A375 (cell line): ENCODE data around the gene COL25A1. TPM values are rescaled to one million over a fixed set of nuclear protein-coding genes. Genes with fewer than 3 reads are reported as not detected.

Experiments
- total RNA-seq: library from RNA; depleted of rRNA; stranded (reverse); fragments of >200 nt; shearing (Covaris generic); gene quantifications from 2 replicates; pipeline ENCODE4 v1.2.3, GENCODE V29; 2014; rRNA removed

COL25A1 gene
- total RNA-seq, result not detected in 2 replicates

GRCh38 chr4:109302361-109303139 lies at the start of gene COL25A1:
COL25A1 (minus strand) TSS chr4:109302658.

GRCh38 chr4:108762559-108763225 lies 539.8 kb downstream of the COL25A1 start, which contains the start of gene ETNPPL:
ETNPPL (minus strand) TSS chr4:108763053; CDS start chr4:108762898, 155 bp downstream.

Other genes with a start within 250 kb of the COL25A1 start
- gene SEC24B, start 131.2 kb upstream of the COL25A1 start, total RNA-seq, result 6.1 and 7.5 TPM in 2 replicates